D721Med (cell line): ENCODE measurements around the gene GATAD2B.
A peak's percentile ranks its signal among the peaks of the same experiment; 100 is the strongest.

Experiments used
- DNase-seq: peaks from one replicate; pipeline ENCODE4 v3.0.0; 2011; ENCODE audit warnings: low spot score; ENCODE audit not compliant: insufficient read length
- FAIRE-seq: peaks from 2 replicates; lab custom pipeline; 2011; peaks lifted over from hg19 to GRCh38; lab: Jason Lieb, UNC
- CTCF ChIP-seq: IDR thresholded peaks from 2 replicates; pipeline ENCODE4 v1.5.1; 2012; ENCODE audit warnings: mild to moderate bottlenecking, control low read depth; ENCODE audit not compliant: insufficient read depth; ENCODE audit errors: missing control alignments

The GATAD2B gene

GRCh38 chr1:153963850-153964331, 41.1 kb upstream of the GATAD2B start:
- DNase-seq (no peak), FAIRE-seq (no peak)
- no peak for TF ChIP-seq CTCF

DNA sequence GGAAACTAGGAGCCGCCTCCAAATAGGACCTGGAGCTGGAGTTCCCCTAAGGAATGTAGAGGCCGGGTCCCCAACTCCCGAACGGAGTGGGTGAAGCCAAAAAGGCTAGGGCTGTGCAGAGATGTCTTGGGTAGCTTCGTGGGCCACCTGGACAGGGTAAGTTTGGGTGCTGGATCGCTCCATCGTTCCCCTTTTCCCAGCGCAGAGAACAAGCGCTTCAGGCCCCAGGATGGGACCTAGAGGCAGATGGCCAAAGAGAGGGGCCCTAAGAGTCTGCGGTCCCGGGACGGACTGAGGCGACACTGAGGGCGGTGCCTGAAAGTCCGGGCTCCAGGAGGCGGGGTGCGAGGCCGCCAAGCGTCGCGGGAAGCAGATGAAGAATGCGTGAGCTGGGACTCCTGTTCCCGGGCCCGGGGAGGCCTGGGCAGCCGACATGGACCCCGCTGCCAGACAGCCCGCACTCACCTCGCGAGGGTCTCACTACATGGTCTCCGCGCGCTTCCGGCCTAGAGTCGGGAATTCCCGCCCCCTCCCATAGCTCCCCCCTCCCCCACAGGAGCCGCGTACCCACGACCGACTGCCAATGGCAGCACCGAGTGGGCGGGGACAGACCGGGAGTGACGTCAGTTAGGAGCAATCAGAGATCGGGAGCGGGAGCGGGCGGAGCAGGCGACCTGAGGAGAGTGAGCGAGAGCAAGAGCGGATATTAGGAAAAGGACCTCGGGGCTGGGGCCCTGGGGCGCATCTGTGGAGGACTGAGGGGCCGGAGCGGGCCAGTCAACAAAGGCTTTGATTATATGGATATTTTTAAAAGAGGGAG, 40.5 kb upstream of the GATAD2B start, which contains the start of gene SLC39A1:
Gene SLC39A1, minus strand, starts transcription at position 508 of the 820 bp plus-strand sequence. CDS start 822 bp downstream, outside the sequence.
- FAIRE-seq (no peak), DNase-seq (peak; percentile 98)
- TF ChIP-seq CTCF: no peak

GRCh38 chr1:153962088-153963029, 39.6 kb upstream of the GATAD2B start:
- no peak for FAIRE-seq
- DNase-seq: no peak
- no peak for TF ChIP-seq CTCF

GRCh38 chr1:153961421-153961820, 38.6 kb upstream of the GATAD2B start:
- no peak for TF ChIP-seq CTCF
- no peak for FAIRE-seq
- no peak for DNase-seq

- no peak for TF ChIP-seq CTCF
- FAIRE-seq (no peak), DNase-seq (no peak)
Observed at GRCh38 chr1:153960206-153960605, 37.4 kb upstream of the GATAD2B start.

- no peak for DNase-seq
- TF ChIP-seq CTCF: no peak
- FAIRE-seq: no peak
Observed at GRCh38 chr1:153959454-153959853, 36.7 kb upstream of the GATAD2B start.
